Measurements from ENCODE around the gene MED23. TPM values are rescaled to one million over a fixed set of nuclear protein-coding genes. Genes with fewer than 3 reads are reported as not detected.

The MED23 gene
- total RNA-seq, 1 donor from 2014 or later: 35.1 TPM

DNA sequence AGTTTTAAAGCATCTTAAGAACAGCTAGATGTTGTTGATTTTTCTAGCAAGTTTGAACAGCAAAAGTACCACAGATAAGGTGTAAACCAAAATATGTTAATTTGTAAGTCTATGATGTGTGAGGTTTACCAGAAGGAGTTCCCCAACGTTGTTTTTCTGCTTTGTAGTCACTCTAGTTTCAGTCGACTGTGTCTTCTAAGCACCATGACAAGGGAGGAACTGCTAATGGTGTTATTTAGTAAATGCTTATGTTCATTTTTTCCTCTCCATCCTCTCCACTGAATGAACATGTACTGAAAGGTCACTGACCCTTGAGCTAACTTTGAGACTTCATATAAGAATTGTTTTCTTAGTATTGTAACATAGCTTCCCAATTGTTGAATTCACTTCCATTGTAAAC is 12.1 kb upstream of the MED23 start:
- DNase-seq (ENCODE audit: low read depth in 2 of 2): no peak

DNA sequence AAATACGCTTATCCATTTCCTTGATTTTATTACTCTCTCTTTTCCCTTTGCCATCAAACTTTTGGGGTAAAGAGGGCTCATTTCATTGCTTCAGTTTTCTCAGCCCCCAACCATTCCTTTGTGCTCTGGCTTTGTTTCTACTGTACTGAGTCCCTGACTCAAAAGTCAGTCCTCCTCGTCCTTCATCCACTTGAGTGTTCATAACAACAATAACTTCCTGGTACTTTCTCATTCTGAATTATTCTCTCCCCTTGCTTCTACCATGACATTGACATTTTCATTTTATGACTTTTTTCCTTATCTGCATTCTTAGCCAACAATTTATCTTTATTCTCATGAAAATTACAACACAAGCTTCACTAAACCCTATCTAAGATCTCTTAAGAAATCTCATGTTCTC is 10.0 kb upstream of the MED23 start:
- DNase-seq (ENCODE audit: low read depth in 2 of 2): no peak

- peak in 1 of 2 donors; percentile 30 for DNase-seq (ENCODE audit: low read depth in 2 of 2)
Measured at GRCh38 chr6:131636880-131637792, 9.1 kb upstream of the MED23 start, which contains the start of gene ENPP3. Gene ENPP3 (plus strand): TSS chr6:131637302. CDS start chr6:131637385, 83 bp downstream.

DNA sequence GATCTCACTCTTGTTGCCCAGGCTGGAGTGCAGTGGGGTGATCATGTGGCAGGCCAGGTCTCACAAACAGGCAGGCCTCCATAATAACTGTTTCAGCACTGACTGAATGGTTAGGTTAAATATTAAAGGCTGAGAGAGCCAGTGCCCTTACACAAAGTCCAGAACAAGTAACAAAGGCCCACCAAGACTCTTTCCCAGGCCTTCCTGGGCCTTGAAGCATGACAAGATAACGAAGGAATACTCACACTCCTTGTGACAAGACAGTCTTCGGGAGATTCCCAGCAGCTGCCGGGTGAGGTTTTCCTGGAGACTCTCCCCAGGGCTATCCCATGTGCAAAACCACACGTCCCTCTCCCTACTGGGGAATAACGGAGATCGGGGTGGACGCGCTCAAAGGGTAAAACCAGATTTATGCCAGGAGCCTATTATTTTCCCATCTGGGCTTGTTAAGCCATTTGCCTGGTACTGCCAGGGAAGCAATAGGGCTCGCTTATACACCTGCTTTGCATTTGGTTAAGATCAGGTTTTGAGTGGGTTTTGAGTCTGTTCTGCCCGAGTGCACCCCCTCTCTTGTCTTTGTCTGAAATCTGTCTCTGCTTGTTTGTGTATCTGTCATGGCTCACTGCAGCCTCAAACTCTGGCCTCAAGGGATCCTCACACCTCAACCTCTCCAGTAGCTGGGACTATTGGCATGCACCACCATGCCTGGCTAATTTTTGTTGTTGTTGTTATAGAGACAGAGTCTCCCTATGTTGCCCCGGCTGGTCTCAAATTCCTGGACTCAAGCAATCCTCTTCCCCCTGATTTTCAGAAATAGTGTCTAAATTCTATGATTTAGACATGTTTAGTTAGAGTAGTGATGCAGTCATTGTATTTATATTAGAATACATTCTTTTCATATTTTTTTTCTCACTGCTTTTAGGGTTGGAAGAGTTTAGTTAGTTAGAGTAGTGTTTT is 7.6 kb upstream of the MED23 start:
- no peak for DNase-seq (ENCODE audit: low read depth in 2 of 2)

DNA sequence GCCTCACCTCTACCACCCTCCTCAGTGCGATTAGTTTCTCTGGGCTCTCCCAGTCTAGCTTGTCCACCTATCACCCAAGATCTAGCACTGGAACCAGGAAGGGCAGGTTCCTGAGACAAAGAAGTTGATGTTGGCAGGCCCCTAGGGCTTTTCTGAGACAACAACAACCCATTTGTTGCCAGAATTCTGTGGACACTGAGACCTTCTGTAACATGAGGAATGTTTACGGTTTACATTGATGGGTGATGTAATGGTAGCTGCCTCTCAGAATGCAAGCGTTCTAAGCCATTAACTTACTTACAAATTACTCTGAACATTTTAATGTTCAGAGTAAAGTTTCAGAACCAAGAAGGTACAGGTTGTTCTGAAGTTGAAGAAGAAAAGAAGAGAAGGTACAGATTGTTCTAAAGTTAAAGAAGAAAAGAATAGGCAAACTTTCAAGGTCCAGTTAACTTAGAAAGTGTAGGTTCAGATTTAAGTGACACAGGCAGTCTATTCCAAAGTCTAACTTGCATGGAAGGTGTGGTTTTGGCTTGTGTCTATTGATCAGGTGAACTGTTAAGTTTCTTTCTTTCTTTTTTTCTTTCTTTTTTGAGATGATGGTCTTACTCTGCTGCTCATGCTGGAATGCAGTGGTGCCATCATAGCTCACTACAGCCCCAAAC is 3.7 kb upstream of the MED23 start:
- no peak for DNase-seq (ENCODE audit: low read depth in 2 of 2)

- no peak for DNase-seq (ENCODE audit: low read depth in 2 of 2)
Measured at GRCh38 chr6:131629651-131630050, 1.6 kb upstream of the MED23 start.

DNA sequence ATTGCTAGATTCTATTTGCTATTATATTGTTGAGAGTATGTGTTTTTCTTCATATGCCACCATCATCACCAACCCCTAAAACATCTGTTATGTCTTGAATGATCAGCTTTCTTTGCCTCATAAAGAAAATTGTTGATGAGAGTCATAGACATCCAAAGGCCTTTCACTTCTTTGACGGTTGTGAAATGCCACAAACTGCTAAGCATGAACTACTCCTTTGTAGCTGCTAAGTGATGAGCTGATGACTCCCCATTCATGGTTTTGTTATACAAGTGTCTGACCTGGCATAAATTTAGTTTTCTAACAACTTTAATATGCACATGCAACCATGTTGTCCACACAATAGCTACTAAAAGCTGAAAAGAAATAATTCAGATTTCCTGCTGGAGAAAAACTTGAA is 684 bp upstream of the MED23 start:
- DNase-seq (ENCODE audit: low read depth in 2 of 2): no peak

GRCh38 chr6:131615275-131615674 is 12.8 kb downstream of the MED23 start:
- DNase-seq (ENCODE audit: low read depth in 2 of 2): no peak

GRCh38 chr6:131613296-131613925 is 14.6 kb downstream of the MED23 start:
- no peak for DNase-seq (ENCODE audit: low read depth in 2 of 2)

GRCh38 chr6:131602781-131603312 is 25.2 kb downstream of the MED23 start:
- peak in 1 of 2 donors; percentile 84 for DNase-seq (ENCODE audit: low read depth in 2 of 2)

DNA sequence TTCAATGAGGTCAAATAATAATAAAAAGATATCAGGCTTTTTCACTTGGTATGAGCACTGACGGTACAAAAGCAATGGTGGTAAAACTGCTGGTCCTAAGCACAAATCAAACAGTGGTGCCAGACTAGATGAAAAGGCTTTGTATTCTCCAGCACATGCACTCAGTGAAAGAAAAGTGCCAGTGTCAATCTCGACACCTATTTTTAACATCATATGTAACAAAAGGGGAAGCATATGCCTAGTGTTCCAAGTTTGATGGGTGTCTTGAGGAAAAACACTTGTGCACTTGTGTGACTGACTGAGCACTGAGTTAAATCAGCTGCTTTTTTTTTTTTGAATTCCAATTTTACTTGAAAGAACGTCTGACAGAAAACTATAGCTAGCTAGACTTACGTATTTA is 27.3 kb downstream of the MED23 start:
- no peak for DNase-seq (ENCODE audit: low read depth in 2 of 2)

DNA sequence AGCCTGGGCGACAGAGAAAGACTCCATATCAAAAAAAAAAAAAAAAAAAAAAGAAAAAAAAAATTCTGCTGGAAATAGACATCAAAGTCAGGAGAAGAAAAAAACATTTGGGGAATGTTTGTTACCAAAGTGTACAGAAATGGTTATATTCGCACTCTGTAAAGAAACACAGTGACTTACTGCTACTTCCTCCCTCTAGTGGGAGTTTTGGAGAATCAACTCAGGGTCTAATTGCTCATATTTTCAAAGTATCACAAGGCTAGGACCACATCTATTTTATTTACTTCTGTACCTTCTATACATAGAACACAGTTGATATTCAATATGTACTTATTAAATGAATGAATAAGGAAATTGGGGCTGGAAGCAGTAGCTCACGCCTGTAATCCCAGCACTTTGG is 30.6 kb downstream of the MED23 start:
- peak; percentile 2 to 8 for DNase-seq (ENCODE audit: low read depth in 2 of 2)

- no peak for DNase-seq (ENCODE audit: low read depth in 2 of 2)
Measured at GRCh38 chr6:131594074-131594473, 34.0 kb downstream of the MED23 start.

DNA sequence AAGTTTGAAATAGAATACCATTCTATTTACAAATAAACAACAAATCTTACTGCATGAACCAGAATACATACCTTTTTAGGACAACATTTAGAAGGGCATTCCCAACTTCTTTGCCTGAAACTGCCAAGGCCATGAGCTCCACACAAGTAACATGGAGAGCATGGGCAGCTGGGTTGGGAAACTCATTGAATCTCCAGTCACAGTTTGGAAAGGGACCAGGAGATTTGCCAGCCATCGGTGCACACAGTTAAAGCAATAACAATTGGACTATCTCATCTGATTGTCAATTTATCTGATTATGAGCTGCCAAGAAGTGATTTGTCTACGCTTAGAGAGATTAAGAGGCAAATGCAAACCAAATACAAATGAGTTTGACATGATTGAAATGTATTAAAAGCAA is 35.1 kb downstream of the MED23 start:
- DNase-seq (ENCODE audit: low read depth in 2 of 2): no peak

DNA sequence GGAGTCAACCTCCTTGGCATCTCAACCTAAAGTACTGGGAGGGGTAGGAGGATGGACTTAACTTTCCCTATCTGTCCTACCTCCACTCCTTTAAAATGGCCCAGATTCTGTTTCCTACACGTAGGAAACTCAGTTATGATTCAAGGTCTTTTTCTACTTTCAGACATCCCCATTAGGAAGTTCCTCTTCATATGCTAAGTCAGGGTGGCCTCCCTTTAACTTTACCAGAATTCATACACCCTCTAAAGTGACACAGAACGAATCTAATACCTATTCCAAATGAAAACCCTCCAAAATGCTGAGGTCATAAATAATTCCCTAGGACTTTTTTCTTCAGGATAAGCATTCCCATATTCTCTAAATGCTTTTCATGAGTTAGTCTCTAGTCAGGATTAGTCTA is 39.4 kb downstream of the MED23 start:
- no peak for DNase-seq (ENCODE audit: low read depth in 2 of 2)

DNA sequence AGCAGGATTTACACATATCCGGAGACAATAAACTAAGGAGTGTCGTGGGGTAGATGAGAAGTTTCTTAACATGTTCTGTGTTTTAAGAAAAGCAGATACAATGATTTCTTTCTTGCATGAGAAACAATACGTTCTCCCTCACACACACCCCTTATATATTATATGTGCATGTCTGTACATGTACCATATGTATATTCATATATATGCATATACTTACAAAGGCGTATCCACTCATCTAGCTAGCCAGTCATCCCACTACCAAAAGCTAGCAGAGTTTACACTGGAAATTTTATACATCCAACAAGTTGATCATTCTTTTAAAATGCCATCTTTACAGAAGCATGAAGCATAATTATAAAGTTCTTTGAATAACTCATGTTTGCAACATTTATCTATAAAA is 40.1 kb downstream of the MED23 start:
- no peak for DNase-seq (ENCODE audit: low read depth in 2 of 2)

DNA sequence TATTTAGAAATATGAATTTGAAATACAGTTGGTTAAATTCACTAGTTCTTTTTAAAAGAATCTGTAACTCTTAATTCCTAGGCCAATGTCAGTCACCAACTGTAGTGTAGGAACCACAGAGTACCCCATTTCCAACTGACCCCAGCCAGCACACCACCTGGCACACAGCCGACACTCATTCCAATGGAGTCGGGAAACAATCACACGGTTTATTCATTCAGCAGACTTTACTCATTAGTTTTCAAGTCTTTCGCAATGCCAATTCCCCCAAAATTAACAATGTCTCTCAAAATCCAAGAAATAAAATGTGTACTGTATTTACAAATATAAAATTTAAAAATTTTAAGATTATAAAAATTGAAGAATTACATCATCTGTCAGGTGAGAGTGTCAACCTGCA is 41.5 kb downstream of the MED23 start:
- no peak for DNase-seq (ENCODE audit: low read depth in 2 of 2)

- no peak for DNase-seq (ENCODE audit: low read depth in 2 of 2)
Measured at GRCh38 chr6:131581523-131581922, 46.5 kb downstream of the MED23 start.

- DNase-seq (ENCODE audit: low read depth in 2 of 2): no peak
Measured at GRCh38 chr6:131575834-131576478, 52.1 kb downstream of the MED23 start.

GRCh38 chr6:131574686-131575085 is 53.4 kb downstream of the MED23 start:
- DNase-seq (ENCODE audit: low read depth in 2 of 2): no peak
